ENCODE data around the gene SSH2. TPM values are rescaled to one million over a fixed set of nuclear protein-coding genes. Genes with fewer than 3 reads are reported as not detected.

Gene SSH2
- total and polyA plus RNA-seq, 8 donors: 8.4 to 19.1 (median 10.3) TPM

- no peaks in the 10 kb centered on the region for H3K36me3 ChIP-seq
- TF ChIP-seq CTCF (IDR thresholded peaks at IDR 0.05): no peak
- peak in 5 of 6 donors; percentile 13 to 75 (median 40) for DNase-seq
- peaks cover 15 to 29% (median 20%) of the 10 kb centered on the region in 3 donors for H3K4me1 ChIP-seq
- no peak for FAIRE-seq
- H3K27ac ChIP-seq: no peak overlapping the region
- WGBS, 2 donors: 9 to 11% methylated on average over 61 to 64 of the region's 64 CpGs
- no peaks in the 10 kb centered on the region for H3K9me3 ChIP-seq
- intact Hi-C loops (cut with DNase I): no loop called here
- peak overlapping the region; percentile 39 to 73 (median 56) for H3K4me3 ChIP-seq
- no peaks in the 10 kb centered on the region for H3K27me3 ChIP-seq
- no peak for ATAC-seq
These were observed 336.2 kb downstream of the SSH2 start for GRCh38 chr17:29593591-29594518.

DNA sequence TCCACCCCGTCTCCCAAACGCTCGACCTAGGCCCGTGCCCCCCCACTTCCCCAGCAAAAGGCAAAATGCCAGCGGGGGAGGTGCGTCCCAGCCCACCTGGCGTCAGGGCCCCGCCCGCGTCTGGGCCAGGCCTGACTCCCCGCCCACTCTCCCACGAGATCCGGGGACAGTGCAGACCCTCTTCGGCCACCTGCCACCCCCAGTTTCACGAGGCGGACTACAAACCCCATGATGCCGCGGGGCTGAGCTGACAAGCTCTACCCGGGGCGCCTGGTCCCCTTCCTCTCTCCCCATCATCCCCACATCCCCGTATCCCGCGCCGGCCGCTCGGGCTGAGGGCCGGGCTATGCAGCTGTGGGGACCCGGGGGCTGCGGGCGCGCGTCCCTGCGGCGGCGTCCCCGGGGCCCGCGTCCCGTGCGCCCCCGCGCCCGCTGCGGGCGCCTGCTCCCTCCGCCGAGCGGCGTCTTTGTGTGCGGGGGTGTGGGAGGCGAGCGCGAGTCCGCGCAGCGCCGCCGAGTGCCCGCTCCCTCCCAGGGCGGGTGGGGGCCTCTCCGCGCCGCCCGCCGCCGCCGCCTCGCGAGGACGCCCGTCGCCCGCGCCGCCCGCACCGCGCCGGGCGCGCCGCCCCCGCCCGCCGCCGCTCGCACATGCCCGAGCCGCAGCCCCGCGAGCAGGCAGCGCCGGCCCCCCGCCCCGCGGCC is 337.0 kb downstream of the SSH2 start, which contains the start of gene ANKRD13B:
Gene ANKRD13B, plus strand, starts transcription at position 283 of the 702 bp plus-strand sequence. CDS start 490 bp downstream, outside the sequence.
- WGBS, 2 donors: 0 to 1% methylated on average over 23 to 96 of the region's 96 CpGs

GRCh38 chr17:29591737-29592608 is 338.1 kb downstream of the SSH2 start:
- no peaks in the 10 kb centered on the region for H3K27me3 ChIP-seq
- peaks cover 15 to 29% (median 20%) of the 10 kb centered on the region in 3 donors for H3K4me1 ChIP-seq
- peak; percentile 67 to 86 (median 80) for ATAC-seq
- no peaks in the 10 kb centered on the region for H3K36me3 ChIP-seq
- FAIRE-seq: no peak
- intact Hi-C loops (cut with DNase I): no loop called here
- peak overlapping the region in 3 of 4 donors; percentile 16 to 48 (median 33) for H3K27ac ChIP-seq
- DNase-seq: peak; percentile 84 to 97 (median 90)
- WGBS, 2 donors: 14 to 18% methylated on average over 25 of the region's 25 CpGs
- H3K9me3 ChIP-seq: no peaks in the 10 kb centered on the region
- H3K4me3 ChIP-seq: peak overlapping the region in 2 of 4 donors; percentile 10 to 20
- TF ChIP-seq CTCF (IDR thresholded peaks at IDR 0.05): peak; percentile 90 to 98 (median 95)

More for the DNA sequence above, 337.0 kb downstream of the SSH2 start, which contains the start of gene ANKRD13B:
- peak in 5 of 6 donors; percentile 26 to 84 (median 62) for DNase-seq
- H3K27me3 ChIP-seq: no peaks in the 10 kb centered on the region
- no peak for TF ChIP-seq CTCF (IDR thresholded peaks at IDR 0.05)
- FAIRE-seq: no peak
- H3K9me3 ChIP-seq: no peaks in the 10 kb centered on the region
- H3K4me3 ChIP-seq: peak within 1 kb of the TSS; percentile 39 to 73 (median 56)
- peaks cover 15 to 29% (median 20%) of the 10 kb centered on the region in 3 donors for H3K4me1 ChIP-seq
- H3K27ac ChIP-seq: peak within 1 kb of the TSS in 3 of 4 donors; percentile 16 to 48 (median 33)
- intact Hi-C loops (cut with DNase I): no loop called here
- ATAC-seq: peak in 1 of 4 donors; percentile 5
- no peaks in the 10 kb centered on the region for H3K36me3 ChIP-seq

GRCh38 chr17:29591146-29591736 is 338.8 kb downstream of the SSH2 start:
- H3K36me3 ChIP-seq: no peaks in the 10 kb centered on the region
- no peaks in the 10 kb centered on the region for H3K27me3 ChIP-seq
- TF ChIP-seq CTCF (IDR thresholded peaks at IDR 0.05): no peak
- intact Hi-C loops (cut with DNase I): no loop called here
- FAIRE-seq (no peak), ATAC-seq (peak in 2 of 4 donors; percentile 1 to 13), DNase-seq (peak in 3 of 6 donors; percentile 35 to 66 (median 51))
- H3K4me1 ChIP-seq: peaks cover 15 to 29% (median 20%) of the 10 kb centered on the region in 3 donors
- 27 to 31% methylated on average over 31 of the region's 31 CpGs for WGBS, 2 donors
- peak overlapping the region in 2 of 4 donors; percentile 10 to 20 for H3K4me3 ChIP-seq
- peak overlapping the region in 2 of 4 donors; percentile 33 to 48 for H3K27ac ChIP-seq
- H3K9me3 ChIP-seq: no peaks in the 10 kb centered on the region

Data from pancreas (tissue), 10 donors.